Adipose tissue (tissue), 3 donors: Measurements from ENCODE around the gene CYFIP1. TPM values are rescaled to one million over a fixed set of nuclear protein-coding genes. Genes with fewer than 3 reads are reported as not detected.

Experiments
- H3K27ac ChIP-seq: one replicate; pipeline ENCODE4 v1.5.1; 2013; ENCODE audit warnings: low read depth, low read length
- WGBS, 3 donors: extraction: QIAGEN DNeasy Blood & Tissue Kit; methylation state at CpG; one replicate each; pipeline ENCODE4 v1.1.7; 2013; 5-methylcytosine and 5-hydroxymethylcytosine counted together
- polyA plus RNA-seq, 3 donors: library from polyadenylated mRNA; stranded (reverse); fragments of 200-250 nt; gene quantifications; one replicate each; pipeline ENCODE4 v1.2.3, GENCODE V29; 2013
- donor health status: healthy with polysubstance abuse.
- donor health status: Bipolar disorder and iron deficiency.
- donor health status: healthy.

The CYFIP1 gene
- polyA plus RNA-seq, 3 donors, result 26.5 to 52.9 (median 27.3) TPM

DNA sequence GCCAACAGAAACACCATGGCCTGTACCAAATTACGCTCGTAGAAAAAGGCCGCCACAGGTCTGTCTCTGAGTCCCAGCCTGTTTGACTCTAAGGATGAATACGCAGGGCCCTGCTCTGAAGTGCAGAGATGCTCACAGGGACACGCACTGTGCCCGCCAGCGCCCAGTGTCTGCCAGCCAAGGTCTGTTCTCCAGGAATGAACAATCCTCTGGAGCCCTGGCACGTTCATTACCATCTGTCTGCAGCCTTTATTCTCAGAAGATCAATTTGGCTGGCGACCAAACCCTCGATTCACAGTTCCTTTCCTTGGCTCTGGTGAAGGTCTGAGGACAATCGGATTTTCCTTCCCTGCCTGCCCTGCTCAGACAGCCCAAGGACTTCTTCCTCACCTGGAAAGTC, 75.4 kb downstream of the CYFIP1 start:
- WGBS, 3 donors, result 44 to 82% (median 79%) methylated on average over 11 of the region's 11 CpGs
- no peak overlapping the region for H3K27ac ChIP-seq

DNA sequence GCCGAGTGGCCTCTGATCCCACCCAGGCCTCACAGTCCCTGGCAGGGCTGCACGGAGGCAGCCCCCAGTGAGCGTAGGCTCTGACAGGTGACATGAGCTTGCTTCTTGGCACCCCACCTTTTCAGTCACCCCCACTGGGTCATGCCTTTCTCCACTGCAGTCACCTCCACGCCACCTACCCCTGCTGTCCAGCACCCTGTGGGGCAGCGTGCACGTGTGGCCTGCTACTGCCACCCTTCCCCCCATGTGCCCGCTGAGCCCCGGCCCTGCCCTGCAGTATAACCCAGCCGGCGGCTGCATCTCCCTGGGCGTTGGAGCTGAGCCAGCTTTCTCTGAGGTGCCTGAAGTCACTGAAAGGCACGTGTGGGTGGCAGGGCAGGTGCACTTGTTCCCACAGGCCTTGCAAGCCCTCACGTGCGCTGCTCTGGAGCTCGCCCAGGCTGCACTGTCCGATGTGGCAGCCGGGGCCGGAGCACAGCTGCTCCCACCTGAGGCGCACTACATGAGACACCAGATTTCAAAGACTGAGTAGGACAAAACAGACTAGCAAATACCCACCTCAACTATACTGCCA, 76.1 kb downstream of the CYFIP1 start:
- 40 to 93% (median 89%) methylated on average over 18 to 19 of the region's 19 CpGs for WGBS, 3 donors
- H3K27ac ChIP-seq, result no peak overlapping the region

DNA sequence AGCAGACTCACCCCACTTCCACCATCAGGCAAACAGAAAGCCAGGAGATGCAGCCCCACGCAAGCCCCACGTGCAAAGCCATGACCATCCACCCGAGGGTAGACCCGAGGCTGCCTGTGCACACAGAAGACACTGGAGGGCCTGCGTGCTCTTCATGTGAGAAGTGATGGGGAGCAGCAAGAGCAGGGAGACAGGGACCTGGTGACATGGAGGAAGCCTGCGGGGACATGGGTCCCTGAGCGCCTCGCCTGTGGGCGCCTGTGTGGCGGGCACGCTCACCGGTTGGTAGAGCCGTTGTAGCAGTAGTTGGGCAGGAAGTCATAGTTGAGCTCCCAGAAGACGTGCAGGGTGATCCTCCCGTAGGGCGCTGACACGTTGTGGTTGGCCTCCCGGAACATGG, 76.7 kb downstream of the CYFIP1 start:
- no peak overlapping the region for H3K27ac ChIP-seq
- 92 to 96% (median 93%) methylated on average over 18 of the region's 18 CpGs for WGBS, 3 donors

DNA sequence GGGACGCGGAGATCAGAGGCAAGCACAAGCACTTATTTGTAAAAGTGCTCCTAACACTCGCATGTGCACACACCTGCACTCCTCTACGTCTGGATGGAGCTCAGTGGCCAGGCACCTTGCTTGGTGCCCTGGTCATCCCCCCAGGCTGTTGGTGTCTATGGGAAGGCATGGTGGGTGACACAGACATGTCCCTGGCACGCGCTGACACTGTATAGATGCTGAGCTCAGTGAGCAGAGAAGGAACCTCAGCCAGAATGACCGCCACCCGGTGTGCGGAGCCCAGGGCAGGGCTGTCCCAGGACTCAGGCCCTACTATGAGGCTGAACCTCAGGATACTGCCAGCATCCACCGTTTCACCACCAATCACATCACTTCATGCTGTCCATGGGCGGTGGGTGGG, 77.2 kb downstream of the CYFIP1 start:
- 91 to 96% (median 94%) methylated on average over 11 of the region's 11 CpGs for WGBS, 3 donors
- no peak overlapping the region for H3K27ac ChIP-seq

DNA sequence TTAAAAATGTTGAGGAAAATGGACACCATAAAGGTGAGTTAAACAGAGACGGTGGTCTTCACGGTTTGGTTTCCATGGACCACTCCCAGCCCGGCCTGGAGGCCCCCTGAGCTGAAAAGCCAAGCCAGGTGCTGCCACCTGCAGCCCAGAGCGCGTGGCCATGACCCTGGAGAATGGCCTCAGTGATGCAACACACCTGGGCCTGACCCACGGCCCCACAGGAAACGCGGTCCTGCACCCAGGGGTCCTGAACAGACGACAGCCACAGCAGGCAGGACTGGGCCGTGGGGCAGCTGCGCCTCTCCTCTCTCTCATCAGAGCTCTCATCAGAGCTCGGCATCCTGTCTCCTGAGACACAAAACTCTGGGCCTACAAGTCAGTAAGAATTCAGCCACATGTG, 77.6 kb downstream of the CYFIP1 start:
- 77 to 88% (median 86%) methylated on average over 12 of the region's 12 CpGs for WGBS, 3 donors
- H3K27ac ChIP-seq, result no peak overlapping the region

DNA sequence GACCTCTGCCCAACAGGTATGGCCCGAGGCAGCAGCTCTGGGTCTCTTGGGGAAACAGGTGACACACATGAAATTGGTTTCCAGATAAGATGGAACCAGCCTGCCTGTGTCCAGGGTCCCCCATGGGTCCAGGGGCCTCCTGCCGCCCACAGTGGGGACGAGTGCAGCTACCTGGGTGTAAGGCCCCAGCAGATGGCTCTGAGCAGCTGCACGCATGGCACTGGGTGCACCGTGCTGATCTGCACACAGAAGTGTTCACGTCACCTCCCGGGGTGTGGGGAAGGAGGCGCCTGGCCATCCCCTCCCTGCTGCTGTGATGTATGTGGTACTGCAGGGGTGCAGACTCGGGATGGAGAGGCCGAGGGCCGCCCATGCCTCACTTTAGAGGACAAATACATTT, 78.1 kb downstream of the CYFIP1 start:
- no peak overlapping the region for H3K27ac ChIP-seq
- 91 to 93% (median 91%) methylated on average over 11 of the region's 11 CpGs for WGBS, 3 donors

DNA sequence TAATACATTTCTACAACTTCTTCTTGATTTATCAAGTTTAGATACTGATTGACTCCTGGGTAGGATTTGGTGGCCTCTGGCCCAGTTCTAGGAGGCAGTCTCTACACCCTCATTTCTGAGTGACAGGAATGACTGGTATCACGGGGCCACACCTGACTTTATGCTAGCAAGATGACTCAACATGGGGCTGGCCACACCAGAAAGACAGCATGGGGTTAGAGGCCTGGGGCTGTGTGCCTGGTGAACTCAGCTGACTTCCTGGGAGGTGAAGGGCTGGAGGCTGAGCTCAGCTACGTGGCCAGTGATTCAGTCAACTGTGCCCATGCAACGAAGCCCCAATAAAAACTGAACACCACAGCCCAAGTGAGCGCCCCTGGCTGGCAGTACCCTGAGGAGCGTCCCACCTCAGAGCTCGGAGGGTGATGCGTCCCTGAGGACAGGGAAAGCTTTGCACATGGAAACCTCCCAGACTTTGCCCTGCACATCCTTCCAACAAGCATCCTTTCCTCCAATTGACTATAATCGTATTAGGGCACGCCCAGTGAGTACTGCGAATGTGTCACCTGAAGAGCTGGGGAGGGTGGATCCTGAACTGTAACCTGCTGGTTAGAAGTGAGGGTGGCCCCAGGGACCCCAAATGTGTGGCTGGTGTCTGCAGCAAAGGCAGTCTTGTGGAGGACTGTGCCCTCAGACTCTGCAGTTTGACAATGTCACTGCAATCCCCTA, 84.5 kb downstream of the CYFIP1 start:
- 88 to 97% (median 96%) methylated on average over 10 of the region's 10 CpGs for whole genome bisulfite sequencing, 3 donors
- H3K27ac ChIP-seq, result no peak overlapping the region

DNA sequence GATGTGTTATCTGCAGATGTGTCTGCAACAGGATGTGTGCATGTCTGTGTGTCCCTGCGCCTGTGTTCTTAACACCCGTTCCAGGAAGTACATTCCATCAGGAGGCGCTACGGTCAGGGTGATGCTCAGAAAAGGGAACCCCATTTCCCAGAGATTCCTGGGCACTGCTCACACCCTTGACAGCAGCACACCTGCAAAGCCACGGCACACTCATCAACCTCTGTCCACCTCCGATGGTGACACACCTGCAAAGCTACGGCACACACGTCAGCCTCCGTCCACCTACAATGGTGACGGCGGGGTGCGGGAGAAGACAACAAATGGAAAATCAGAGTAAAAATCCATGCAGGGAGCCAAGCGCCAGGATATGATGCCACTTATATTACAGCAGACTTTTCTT, 86.3 kb downstream of the CYFIP1 start:
- no peak overlapping the region for H3K27ac ChIP-seq
- WGBS, 3 donors, result 94 to 95% (median 95%) methylated on average over 13 of the region's 13 CpGs

DNA sequence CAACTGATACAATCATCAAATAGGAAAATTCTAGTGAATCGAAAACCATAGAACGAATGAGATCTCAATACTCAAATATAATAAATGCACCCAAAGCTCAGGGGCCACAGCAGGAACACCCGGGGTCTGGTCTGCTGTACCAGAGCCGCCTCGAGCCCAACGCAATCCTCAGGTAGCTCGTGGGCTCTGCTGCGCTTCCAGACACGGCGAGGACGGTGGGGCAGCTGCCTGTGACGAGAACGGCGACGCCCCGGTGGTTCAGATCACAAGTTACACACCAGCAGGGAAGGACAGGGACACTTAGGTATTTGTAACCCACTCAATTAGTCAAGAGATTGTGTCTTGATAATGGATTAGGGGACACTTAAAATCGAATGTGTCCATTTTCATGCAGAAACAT, 87.1 kb downstream of the CYFIP1 start:
- H3K27ac ChIP-seq, result no peak overlapping the region
- whole genome bisulfite sequencing, 3 donors, result 88 to 97% (median 95%) methylated on average over 17 of the region's 17 CpGs

DNA sequence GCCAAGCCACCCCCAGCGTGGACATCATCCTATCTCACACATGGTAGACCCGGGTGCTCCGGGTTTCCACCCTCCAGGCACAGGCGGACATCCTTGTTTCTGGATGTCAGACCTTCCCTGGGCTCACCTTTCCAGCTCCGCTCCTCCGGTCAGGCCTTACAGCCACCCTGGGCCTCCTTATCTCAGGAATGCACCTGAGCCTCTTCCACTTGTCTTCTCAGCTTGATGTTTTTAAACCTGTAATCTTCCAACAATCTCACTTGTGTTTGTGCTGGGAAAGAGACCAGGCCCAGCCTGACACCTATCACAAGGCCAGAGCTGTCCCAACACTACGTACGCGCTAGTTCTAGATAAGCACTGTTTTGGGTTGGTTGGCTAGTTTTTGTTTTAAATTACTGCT, 87.8 kb downstream of the CYFIP1 start:
- no peak overlapping the region for H3K27ac ChIP-seq
- 70 to 94% (median 90%) methylated on average over 9 of the region's 9 CpGs for WGBS, 3 donors

DNA sequence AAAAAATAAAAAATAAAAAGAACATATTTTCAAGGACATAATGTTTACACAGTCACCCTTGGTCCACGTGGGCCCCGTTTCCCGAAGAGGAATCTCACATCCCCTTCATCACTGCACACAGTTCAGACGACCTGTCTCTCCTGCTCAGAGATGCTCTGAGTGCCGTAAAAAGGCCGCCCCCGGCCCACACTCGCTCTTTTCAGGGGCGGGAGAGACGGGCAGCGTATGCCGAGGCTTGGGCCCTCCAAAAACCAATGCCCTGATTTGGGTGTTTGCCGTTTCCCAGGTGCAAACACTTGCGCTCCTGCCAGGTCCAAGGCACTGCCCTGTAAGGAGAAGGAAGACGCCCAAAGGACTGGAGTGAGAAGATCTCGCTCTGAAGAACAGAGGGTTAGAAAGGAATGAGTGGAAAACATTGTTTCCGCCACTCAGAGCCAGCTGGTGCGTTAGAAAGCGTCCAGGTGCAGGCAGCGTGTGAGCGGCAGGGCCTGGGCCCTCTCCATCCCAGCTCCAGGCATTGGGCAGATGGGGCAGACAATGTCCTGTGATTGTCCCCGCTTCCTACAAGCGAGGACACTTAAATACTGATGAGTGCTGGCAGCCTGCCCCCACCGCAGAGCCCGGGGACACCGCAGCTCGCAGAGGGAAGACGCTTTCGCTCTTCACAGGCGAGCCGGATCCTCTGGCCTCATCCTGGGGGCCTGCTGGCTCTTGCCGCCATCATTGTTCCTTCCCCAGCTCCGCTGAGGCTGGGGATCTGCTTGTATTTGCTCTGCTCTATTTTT, 88.5 kb downstream of the CYFIP1 start:
- 86 to 90% (median 88%) methylated on average over 33 of the region's 33 CpGs for WGBS, 3 donors
- no peak overlapping the region for H3K27ac ChIP-seq

DNA sequence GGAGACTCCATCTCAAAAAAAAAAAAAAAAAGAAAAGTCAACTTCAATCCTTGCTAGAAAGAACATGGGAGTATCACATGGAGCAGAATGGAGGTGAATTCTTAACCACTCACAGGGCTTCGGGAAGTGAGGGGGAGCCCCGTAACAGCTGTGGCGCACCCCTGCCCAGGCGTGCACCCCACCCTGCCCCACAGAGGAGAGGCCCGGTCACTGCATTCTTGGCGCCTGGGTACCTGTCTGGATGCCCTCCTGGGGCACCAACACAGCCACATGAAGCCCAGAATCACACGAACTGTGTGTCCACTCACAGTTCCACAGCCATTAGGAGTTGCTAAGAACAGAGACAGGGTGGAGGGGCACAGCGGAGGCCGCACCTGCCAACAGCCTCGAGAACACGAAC, 89.9 kb downstream of the CYFIP1 start:
- WGBS, 3 donors, result 93 to 98% (median 97%) methylated on average over 9 to 11 of the region's 11 CpGs

DNA sequence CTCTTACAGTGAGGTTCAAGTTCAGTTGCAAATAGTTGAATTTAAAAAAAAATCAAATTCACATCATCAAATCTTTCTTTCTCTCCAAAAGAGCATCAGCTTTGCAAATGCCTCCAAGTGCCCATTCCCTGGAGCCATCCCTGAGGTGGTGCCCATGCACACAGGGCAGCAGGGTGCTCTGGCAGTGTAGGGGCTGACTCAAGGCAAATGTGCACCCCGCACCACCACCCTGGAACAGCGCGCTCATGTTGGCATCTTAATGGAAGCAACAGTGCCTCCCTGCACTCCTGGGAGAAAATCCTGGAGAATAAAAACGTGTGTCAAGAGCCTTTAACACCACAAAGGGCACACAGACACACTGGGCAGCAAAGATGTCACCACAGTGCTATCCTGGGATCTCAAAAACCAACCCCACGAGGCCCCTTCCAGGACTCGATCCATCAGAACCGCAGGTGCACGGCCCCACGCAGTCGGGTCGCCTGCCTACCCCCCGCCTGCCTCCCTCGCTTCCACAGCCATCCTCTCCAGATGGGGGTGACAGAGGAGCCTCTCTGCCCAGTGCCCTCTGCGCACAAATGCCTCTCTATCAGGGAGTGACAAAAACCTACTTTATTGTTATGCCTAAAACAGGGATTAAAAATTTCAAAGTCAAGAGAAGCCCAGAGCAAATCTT, 90.9 kb downstream of the CYFIP1 start:
- 88 to 96% (median 94%) methylated on average over 14 of the region's 14 CpGs for WGBS, 3 donors

More for the DNA sequence above, 89.9 kb downstream of the CYFIP1 start:
- H3K27ac ChIP-seq, result no peak overlapping the region

DNA sequence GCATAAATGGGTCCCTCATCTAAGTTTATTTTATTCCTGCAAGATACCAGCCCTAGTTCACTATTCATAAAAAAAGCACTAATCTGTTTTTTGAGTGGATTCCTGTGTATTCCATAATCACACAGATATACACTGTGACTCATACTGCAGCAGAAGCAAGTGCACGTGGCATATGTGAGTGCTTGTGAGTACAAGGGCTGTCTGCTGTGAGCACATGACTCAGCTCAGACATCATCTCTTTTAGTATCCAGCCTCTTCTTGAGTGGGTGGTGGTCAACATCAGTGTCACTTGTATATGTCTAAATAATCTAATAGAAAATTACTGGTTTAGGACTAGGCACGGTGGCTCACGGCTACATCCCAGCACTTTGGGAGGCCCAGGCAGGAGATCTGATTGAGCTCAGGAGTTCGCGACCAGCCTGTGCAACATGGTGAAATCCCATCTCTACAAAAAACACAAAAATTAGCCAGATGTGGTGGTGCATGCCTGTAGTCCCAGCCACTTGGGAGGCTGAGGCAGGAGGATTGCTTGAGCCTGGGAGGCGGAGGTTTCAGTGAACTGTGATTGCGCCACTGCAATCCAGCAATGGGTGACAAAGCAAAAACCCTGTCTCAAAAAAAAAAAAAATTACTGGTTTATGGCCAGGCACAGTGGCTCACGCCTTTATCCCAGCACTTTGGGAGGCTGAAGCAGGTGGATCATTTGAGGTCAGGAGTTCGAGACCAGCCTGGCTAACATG, 91.9 kb downstream of the CYFIP1 start:
- H3K27ac ChIP-seq, result no peak overlapping the region
- 84 to 93% (median 91%) methylated on average over 9 of the region's 9 CpGs for WGBS, 3 donors

More for the DNA sequence above, 90.9 kb downstream of the CYFIP1 start:
- no peak overlapping the region for H3K27ac ChIP-seq

DNA sequence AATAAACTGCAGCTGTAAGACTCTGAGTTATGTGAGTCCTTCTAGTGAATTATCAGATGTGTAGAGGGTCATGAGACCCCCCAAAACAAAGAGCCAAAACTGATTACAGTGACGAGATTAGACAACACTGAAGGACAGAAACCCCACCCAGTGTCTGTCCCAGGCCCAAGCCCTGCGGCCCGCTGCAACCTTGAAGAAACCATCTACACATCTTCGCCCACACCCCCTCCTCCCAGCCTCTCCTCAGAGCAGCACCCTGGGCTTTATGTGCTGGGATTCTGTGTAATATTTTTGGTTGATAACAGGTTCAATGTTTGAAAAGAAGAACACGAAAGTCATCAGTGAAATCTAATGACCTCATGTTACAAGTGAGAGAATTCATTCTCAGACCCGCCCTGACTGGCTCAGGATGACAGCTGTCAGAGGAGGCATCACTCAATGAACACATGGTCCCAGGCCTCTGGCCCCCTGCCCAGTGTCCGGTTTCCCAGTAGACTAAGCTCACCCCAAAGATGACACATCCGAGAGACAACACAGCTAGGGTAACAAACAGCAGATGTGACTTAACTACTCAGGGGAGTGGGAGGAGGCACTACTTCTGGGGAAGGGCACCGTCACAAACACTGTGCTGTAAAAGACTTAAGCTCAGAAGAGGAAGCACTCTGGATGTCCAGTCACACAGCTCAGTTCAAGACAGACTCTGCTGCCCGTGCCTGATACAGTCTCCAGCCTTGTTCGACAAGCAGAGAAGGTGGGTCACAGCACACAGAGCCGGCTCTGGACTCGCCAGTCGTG, 92.8 kb downstream of the CYFIP1 start:
- H3K27ac ChIP-seq, result no peak overlapping the region
- WGBS, 3 donors, result 77 to 84% (median 82%) methylated on average over 14 of the region's 14 CpGs

DNA sequence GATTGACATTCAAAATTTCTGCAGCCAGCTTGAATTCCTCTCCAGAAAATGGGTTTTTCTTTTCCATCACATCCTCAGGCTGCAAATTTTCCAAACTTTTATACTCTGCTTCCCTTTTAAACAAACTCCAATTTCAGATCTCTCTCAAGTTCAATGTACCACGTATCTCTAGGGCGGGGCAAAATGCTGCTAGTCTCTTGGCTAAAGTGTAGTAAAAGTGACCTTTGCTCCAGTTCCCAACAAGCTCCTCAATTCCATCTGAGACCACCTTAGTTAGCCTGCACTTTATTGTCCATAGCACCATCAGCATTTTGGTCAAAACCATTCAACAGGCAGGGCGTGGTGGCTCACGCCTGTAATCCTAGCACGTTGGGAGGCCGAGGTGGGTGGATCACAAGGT, 95.0 kb downstream of the CYFIP1 start:
- WGBS, 3 donors, result 95 to 97% (median 95%) methylated on average over 6 of the region's 6 CpGs
- H3K27ac ChIP-seq, result no peak overlapping the region

DNA sequence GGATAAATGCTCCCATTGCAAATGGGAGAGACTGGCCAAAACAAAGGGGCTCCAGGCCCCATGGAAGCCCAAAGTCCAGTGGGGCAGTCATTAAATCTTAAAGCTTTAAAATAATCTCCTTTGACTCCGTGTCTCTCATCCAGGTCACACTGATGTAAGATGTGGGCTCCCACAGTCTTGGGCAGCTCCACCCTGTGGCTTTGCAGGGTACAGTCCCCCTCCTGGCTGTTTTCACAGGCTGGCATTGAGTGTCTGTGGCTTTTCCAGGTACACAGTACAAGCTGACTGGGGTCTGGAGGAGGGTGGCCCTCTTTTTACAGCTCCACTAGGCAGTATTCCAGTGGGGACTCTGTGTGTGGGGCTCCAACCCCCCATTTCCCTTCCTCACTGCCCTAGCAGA, 95.8 kb downstream of the CYFIP1 start:
- H3K27ac ChIP-seq, result no peak overlapping the region
- WGBS, 3 donors, result 58 to 62% (median 60%) methylated on average over 1 of the region's 1 CpG

DNA sequence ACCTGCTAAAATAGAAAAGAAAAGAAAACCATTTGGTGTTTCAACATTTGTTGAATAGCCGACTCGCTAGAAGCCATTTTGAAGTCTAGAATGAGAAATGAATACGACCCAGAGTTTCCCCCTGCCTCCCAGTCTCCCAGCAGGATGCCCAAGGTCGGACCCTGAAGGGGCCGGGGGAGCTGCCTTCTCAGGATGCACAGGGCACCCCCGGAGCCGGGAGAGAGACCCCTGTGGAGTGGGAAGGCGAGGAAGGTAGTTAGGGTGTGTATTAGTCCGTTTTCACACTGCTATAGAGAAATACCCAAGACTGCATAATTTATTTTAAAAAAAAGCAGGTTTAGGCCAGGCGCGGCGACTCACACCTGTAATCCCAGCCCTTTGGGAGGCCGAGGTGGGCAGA, 97.0 kb downstream of the CYFIP1 start:
- 94 to 96% (median 95%) methylated on average over 12 to 13 of the region's 13 CpGs for WGBS, 3 donors

More for the DNA sequence above, 97.0 kb downstream of the CYFIP1 start:
- no peak overlapping the region for H3K27ac ChIP-seq
